PFSK-1 (cell line): ENCODE measurements around the gene ZCCHC14.

Experiments
- POLR2AphosphoS5 ChIP-seq: IDR thresholded peaks from 2 replicates; pipeline ENCODE4 v1.6.1; 2012; ENCODE audit warnings: low read depth, mild to moderate bottlenecking, control low read depth, low read length, moderate library complexity
- TAF1 ChIP-seq: IDR thresholded peaks from 2 replicates; pipeline ENCODE4 v1.6.1; 2012; ENCODE audit warnings: low read length, control low read depth, borderline replicate concordance; ENCODE audit not compliant: insufficient read depth

GRCh38 chr16:87492721-87493607, at the start of gene ZCCHC14:
- TF ChIP-seq POLR2AphosphoS5 (no peak), TAF1 (no peak)
